ENCODE data around the gene CTNNA1.

The CTNNA1 gene

GRCh38 chr5:138849882-138850281 lies 96.7 kb downstream of the CTNNA1 start:
- DNase-seq (ENCODE audit: low read depth) = no peak

GRCh38 chr5:138850865-138851435 lies 97.7 kb downstream of the CTNNA1 start:
- no peak for DNase-seq (ENCODE audit: low read depth)

- no peak for DNase-seq (ENCODE audit: low read depth)
Measured at GRCh38 chr5:138853132-138853531, 99.9 kb downstream of the CTNNA1 start.

- no peak for DNase-seq (ENCODE audit: low read depth)
Measured at GRCh38 chr5:138867011-138867410, 113.8 kb downstream of the CTNNA1 start.

- DNase-seq (ENCODE audit: low read depth) = no peak
Measured at GRCh38 chr5:138869038-138869437, 115.8 kb downstream of the CTNNA1 start.

GRCh38 chr5:138869763-138870500 lies 116.7 kb downstream of the CTNNA1 start:
- DNase-seq (ENCODE audit: low read depth) = no peak

- no peak for DNase-seq (ENCODE audit: low read depth)
Measured at GRCh38 chr5:138870611-138871010, 117.4 kb downstream of the CTNNA1 start.

GRCh38 chr5:138872841-138873465 lies 119.7 kb downstream of the CTNNA1 start:
- DNase-seq (ENCODE audit: low read depth) = no peak

GRCh38 chr5:138873466-138874221 lies 120.4 kb downstream of the CTNNA1 start:
- no peak for DNase-seq (ENCODE audit: low read depth)

GRCh38 chr5:138874241-138874640 lies 121.0 kb downstream of the CTNNA1 start:
- no peak for DNase-seq (ENCODE audit: low read depth)

- no peak for DNase-seq (ENCODE audit: low read depth)
Measured at GRCh38 chr5:138874771-138875551, 121.7 kb downstream of the CTNNA1 start, which contains the start of gene LRRTM2. Gene LRRTM2, minus strand, starts transcription at chr5:138875335. Its CDS starts 424 bp downstream, at chr5:138874911.

GRCh38 chr5:138875552-138875875 lies 122.3 kb downstream of the CTNNA1 start:
- no peak for DNase-seq (ENCODE audit: low read depth)

GRCh38 chr5:138875946-138876345 lies 122.7 kb downstream of the CTNNA1 start:
- no peak for DNase-seq (ENCODE audit: low read depth)

- DNase-seq (ENCODE audit: low read depth) = no peak
Measured at GRCh38 chr5:138876811-138877210, 123.6 kb downstream of the CTNNA1 start.

- no peak for DNase-seq (ENCODE audit: low read depth)
Measured at GRCh38 chr5:138878437-138879235, 125.4 kb downstream of the CTNNA1 start.

- DNase-seq (ENCODE audit: low read depth) = no peak
Measured at GRCh38 chr5:138883211-138883610, 130.0 kb downstream of the CTNNA1 start.

- no peak for DNase-seq (ENCODE audit: low read depth)
Measured at GRCh38 chr5:138884094-138884493, 130.9 kb downstream of the CTNNA1 start.

- DNase-seq (ENCODE audit: low read depth) = no peak
Measured at GRCh38 chr5:138884554-138884953, 131.3 kb downstream of the CTNNA1 start.

- DNase-seq (ENCODE audit: low read depth) = no peak
Measured at GRCh38 chr5:138889994-138890393, 136.8 kb downstream of the CTNNA1 start.

GRCh38 chr5:138890644-138891043 lies 137.4 kb downstream of the CTNNA1 start:
- no peak for DNase-seq (ENCODE audit: low read depth)

GRCh38 chr5:138895918-138896317 lies 142.7 kb downstream of the CTNNA1 start:
- no peak for DNase-seq (ENCODE audit: low read depth)
